ENCODE measurements around the gene PLAC8L1.

PLAC8L1 gene

GRCh38 chr5:146042628-146043279, 62.6 kb downstream of the PLAC8L1 start:
- no peak overlapping the region for H3K4me2 ChIP-seq (ENCODE audit: low read length)
- no peak overlapping the region for H2AFZ ChIP-seq (ENCODE audit: low read length)
- TF ChIP-seq CTCF (IDR thresholded peaks at IDR 0.05; ENCODE audit: low read length) (no peak), EZH2 (IDR thresholded peaks at IDR 0.05; ENCODE audit: borderline replicate concordance, low read length) (no peak)
- H3K79me2 ChIP-seq (ENCODE audit: insufficient read depth, low read length), result no peaks in the 10 kb centered on the region
- H3F3A ChIP-seq (ENCODE audit: insufficient read depth, low read length), result no peaks in the 10 kb centered on the region
- H3K4me1 ChIP-seq (ENCODE audit: insufficient read depth, low read length, severe bottlenecking), result no peaks in the 10 kb centered on the region
- H3K4me3 ChIP-seq (ENCODE audit: low read depth, low read length, poor library complexity, severe bottlenecking), result no peak overlapping the region
- H3K9ac ChIP-seq (ENCODE audit: low read length), result no peak overlapping the region
- H3K9me2 ChIP-seq (ENCODE audit: low read depth, low read length), result no peaks in the 10 kb centered on the region
- H3K9me3 ChIP-seq (ENCODE audit: low read length), result no peaks in the 10 kb centered on the region
- H3K27me3 ChIP-seq (ENCODE audit: insufficient read depth, low read length), result no peaks in the 10 kb centered on the region
- no peaks in the 10 kb centered on the region for H3K36me3 ChIP-seq (ENCODE audit: insufficient read depth, low read length)
- H3K27ac ChIP-seq (ENCODE audit: low read depth, low read length, poor library complexity, severe bottlenecking), result no peak overlapping the region
- no peaks in the 10 kb centered on the region for H4K20me1 ChIP-seq (ENCODE audit: insufficient read depth, low read length)

GRCh38 chr5:146041180-146041789, 64.1 kb downstream of the PLAC8L1 start:
- TF ChIP-seq EZH2 (IDR thresholded peaks at IDR 0.05; ENCODE audit: borderline replicate concordance, low read length) (no peak), CTCF (IDR thresholded peaks at IDR 0.05; ENCODE audit: low read length) (peak; percentile 42; the same call in 1 of the 2 replicates)
- Histone ChIP-seq H3K79me2 (ENCODE audit: insufficient read depth, low read length) (no peaks in the 10 kb centered on the region), H3K27ac (ENCODE audit: low read depth, low read length, poor library complexity, severe bottlenecking) (no peak overlapping the region), H3K9me2 (ENCODE audit: low read depth, low read length) (no peaks in the 10 kb centered on the region), H3F3A (ENCODE audit: insufficient read depth, low read length) (no peaks in the 10 kb centered on the region), H3K4me3 (ENCODE audit: low read depth, low read length, poor library complexity, severe bottlenecking) (no peak overlapping the region), H3K9ac (ENCODE audit: low read length) (no peak overlapping the region), H4K20me1 (ENCODE audit: insufficient read depth, low read length) (no peaks in the 10 kb centered on the region), H3K4me2 (ENCODE audit: low read length) (no peak overlapping the region), H3K36me3 (ENCODE audit: insufficient read depth, low read length) (no peaks in the 10 kb centered on the region), H3K27me3 (ENCODE audit: insufficient read depth, low read length) (no peaks in the 10 kb centered on the region), H2AFZ (ENCODE audit: low read length) (no peak overlapping the region), H3K9me3 (ENCODE audit: low read length) (no peaks in the 10 kb centered on the region), H3K4me1 (ENCODE audit: insufficient read depth, low read length, severe bottlenecking) (no peaks in the 10 kb centered on the region)

- H3K27me3 ChIP-seq (ENCODE audit: insufficient read depth, low read length), result no peaks in the 10 kb centered on the region
- H3K4me2 ChIP-seq (ENCODE audit: low read length), result no peak overlapping the region
- H3K27ac ChIP-seq (ENCODE audit: low read depth, low read length, poor library complexity, severe bottlenecking), result no peak overlapping the region
- no peaks in the 10 kb centered on the region for H3F3A ChIP-seq (ENCODE audit: insufficient read depth, low read length)
- no peaks in the 10 kb centered on the region for H3K4me1 ChIP-seq (ENCODE audit: insufficient read depth, low read length, severe bottlenecking)
- no peaks in the 10 kb centered on the region for H4K20me1 ChIP-seq (ENCODE audit: insufficient read depth, low read length)
- no peak overlapping the region for H2AFZ ChIP-seq (ENCODE audit: low read length)
- H3K9me3 ChIP-seq (ENCODE audit: low read length), result no peaks in the 10 kb centered on the region
- no peak overlapping the region for H3K9ac ChIP-seq (ENCODE audit: low read length)
- no peaks in the 10 kb centered on the region for H3K9me2 ChIP-seq (ENCODE audit: low read depth, low read length)
- no peak overlapping the region for H3K4me3 ChIP-seq (ENCODE audit: low read depth, low read length, poor library complexity, severe bottlenecking)
- H3K36me3 ChIP-seq (ENCODE audit: insufficient read depth, low read length), result no peaks in the 10 kb centered on the region
- H3K79me2 ChIP-seq (ENCODE audit: insufficient read depth, low read length), result no peaks in the 10 kb centered on the region
- TF ChIP-seq EZH2 (IDR thresholded peaks at IDR 0.05; ENCODE audit: borderline replicate concordance, low read length), result no peak
- no peak for TF ChIP-seq CTCF (IDR thresholded peaks at IDR 0.05; ENCODE audit: low read length)
Observed at GRCh38 chr5:146040527-146040926, 64.8 kb downstream of the PLAC8L1 start.
